HG02571 (cell line): ENCODE results near the gene SGO2.

Experiments
- ATAC-seq: cut with Tn5 transposase; IDR thresholded peaks from one replicate; pipeline ENCODE4 v1.9.1; 2021; ENCODE audit warnings: mild to moderate bottlenecking, moderate library complexity; ENCODE audit not compliant: unreplicated experiment

The SGO2 gene

GRCh38 chr2:200525882-200526651 is at the start of gene SGO2:
TSS of gene SGO2 (plus strand) at chr2:200526207. CDS start at chr2:200532976, 6,769 bp downstream.
- ATAC-seq, result peak; percentile 99

GRCh38 chr2:200476836-200477235 is 49.2 kb upstream of the SGO2 start:
- no peak for ATAC-seq

- ATAC-seq, result no peak
Measured at GRCh38 chr2:200477667-200478131, 48.3 kb upstream of the SGO2 start.

- ATAC-seq, result no peak
Measured at GRCh38 chr2:200479692-200480265, 46.2 kb upstream of the SGO2 start.

DNA sequence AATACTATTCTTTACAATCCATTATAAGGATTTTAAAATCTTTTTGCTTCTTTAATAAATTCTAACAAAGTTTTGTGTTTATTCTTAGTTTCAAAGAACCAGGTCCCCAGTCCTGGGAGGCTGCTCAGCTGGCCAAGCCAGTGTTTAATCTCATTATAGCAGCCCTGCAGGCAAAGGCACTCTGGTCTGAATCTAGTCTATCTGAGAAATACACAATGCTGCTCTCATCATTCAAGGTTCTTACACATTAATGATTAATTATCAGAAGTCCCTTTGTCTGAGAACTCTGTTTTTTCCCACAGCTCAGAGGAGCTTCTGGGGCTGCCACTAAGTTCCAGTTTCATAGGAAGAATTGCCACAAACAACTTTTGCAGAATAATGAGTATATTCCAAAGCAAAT is 43.8 kb upstream of the SGO2 start:
- no peak for ATAC-seq

DNA sequence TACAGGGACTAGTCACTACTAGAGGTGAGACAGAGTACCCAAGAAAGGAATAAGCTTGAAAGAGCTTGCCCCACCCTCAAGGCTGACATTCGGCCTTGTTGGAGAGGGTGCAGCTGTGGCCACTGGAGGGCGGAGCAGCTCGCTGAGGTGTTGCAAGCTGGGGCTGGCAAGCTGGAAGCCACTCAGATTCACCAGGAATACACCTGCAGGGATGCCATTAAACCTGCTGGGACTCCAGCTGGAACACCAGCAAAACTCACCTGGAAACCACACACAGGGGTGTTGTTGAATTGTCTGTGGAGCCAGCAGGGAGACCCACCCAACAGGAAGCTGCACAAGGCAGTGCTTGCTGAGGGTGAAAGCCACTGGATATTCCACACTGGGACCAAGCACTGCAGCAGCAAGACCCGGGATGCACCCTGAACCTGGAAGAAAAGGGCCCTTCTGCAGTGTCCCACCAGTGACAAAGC is 42.2 kb upstream of the SGO2 start:
- no peak for ATAC-seq

DNA sequence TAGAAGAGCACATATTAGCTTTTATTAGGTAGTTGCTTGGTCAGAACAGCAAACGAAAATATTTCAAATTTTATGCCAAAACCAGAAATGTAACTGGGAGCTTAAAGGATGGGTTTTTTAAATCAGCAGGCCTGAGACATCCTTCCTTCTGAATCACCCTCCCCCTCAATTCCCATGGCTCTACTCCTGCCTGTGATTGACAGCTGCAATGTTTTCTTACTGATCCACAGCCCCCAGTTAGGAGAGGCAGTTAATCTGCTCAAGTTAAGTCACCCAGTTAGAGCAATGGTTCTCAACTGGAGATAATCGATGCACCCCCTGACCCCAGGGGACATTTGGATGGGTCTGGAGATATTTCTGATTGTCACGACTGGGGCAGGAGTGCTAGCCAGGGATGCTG is 41.1 kb upstream of the SGO2 start:
- ATAC-seq, result no peak

GRCh38 chr2:200486529-200486928 is 39.5 kb upstream of the SGO2 start:
- ATAC-seq, result no peak

DNA sequence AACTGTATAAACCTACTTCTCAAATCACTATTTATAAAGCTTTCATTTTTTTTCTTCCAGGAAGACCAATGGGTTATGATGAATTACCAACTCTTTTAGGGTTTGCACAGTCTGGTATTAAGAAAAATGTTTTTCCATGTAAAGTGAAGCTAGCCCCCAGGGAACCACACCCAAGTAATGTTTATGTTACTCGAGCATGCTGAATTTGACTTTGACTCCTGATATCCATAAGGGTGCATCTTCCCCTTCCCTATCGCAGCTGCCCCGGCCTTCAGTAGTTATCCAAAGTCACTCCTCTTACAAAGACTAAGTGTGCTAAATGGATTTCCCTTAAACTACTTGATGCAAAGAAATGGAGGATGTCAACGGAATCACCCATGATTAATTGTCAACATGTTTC is 37.8 kb upstream of the SGO2 start:
- no peak for ATAC-seq

- ATAC-seq, result no peak
Measured at GRCh38 chr2:200490001-200490400, 36.0 kb upstream of the SGO2 start.

GRCh38 chr2:200492656-200493055 is 33.4 kb upstream of the SGO2 start:
- no peak for ATAC-seq

GRCh38 chr2:200494048-200494447 is 32.0 kb upstream of the SGO2 start:
- ATAC-seq, result no peak

DNA sequence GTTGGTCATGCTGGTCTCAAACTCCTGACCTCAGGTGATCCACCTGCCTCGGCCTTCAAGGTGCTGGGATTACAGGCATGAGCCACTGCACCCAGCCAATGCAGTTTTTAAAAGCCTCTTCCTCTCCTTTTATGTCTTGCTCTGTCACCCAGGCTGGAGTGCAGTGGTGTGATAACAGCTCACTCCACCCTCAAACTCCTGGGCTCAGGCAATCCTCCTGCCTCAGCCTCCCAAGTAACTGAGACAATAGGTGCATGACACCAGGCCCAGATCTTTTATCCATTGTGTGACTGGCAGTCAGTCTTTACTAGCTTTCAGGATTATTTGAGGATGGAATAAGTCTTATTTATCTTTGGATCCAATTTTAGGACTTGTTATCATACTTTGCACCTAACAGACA is 29.3 kb upstream of the SGO2 start:
- no peak for ATAC-seq

- ATAC-seq, result no peak
Measured at GRCh38 chr2:200498402-200499162, 27.4 kb upstream of the SGO2 start.

DNA sequence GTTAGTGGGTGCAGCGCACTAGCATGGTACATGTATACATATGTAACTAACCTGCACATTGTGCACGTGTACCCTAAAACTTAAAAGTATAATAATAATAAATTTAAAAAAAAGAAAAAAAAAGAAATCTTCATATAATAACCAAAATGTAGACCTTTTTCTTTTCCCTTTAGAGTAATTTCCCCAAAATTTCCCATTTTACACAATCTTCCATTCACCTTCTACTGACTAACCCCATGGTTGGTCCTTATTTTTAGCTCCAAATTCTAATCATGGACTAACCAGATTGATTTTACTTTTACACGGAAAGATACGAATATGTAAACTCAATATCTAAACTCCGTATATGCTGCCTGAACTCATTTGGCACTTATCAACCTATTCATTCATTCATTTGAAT is 23.8 kb upstream of the SGO2 start:
- ATAC-seq, result no peak

- no peak for ATAC-seq
Measured at GRCh38 chr2:200506679-200507078, 19.3 kb upstream of the SGO2 start.

GRCh38 chr2:200507179-200507578 is 18.8 kb upstream of the SGO2 start:
- ATAC-seq, result no peak

DNA sequence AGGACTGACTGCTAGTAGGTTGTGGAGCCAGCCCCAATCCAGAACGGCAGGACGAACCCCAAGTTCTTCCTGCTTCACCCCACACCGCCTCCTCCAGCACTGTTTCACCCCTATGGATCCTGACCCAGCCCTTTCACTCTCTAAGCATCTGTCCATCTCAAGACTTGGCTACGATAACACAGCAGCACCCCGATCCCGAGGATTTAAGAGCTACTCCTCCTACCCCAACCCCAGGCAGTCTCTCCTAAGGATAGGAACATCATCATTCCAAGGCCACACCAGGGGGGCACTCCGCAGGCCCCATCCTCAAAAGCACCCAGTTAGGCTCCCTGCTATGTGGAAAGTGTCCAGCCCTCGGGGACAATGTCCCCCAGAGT is 16.8 kb upstream of the SGO2 start:
- ATAC-seq, result peak; percentile 6

DNA sequence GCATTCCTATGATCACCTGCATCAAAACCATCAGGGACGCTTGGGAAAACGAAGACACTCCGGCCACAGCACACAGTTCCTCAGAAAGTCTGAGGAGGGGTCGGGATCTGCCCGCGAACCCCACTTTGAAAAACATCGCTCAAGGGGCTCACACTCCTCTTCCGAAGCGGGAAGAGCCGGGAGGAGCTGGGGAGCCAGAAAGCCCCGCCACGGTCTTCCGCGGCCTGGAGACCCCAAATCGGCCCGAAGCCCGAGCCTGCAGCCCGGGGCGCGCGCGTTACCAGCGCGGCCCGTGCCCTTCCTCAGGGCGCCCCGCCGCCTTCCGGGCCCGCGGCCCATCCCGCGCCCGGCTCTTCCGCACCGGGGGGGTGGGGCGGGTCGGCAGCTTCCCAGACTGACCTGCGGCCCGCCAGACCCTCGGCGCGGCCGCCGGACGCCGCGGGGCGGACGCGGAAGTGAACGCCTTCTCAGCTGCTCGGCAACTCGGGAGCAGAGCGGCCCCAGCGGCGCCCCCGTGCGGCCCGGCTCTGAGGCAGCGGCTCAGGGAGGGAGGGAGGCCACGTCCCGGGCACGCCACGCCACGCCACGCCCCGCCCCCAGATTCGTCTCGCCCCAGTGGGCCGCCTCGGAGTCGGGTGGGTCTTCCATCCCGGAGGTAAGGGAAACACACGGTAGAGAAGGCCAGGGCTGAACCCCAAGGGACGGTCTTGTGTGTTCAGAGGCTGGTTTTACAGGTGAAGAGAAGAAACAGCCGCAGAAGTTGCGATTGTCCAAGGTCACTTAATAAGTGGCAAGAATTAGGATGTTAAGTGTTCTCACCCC is 16.2 kb upstream of the SGO2 start, which contains the start of gene KCTD18:
Gene KCTD18, minus strand, starts transcription at position 457 of the 822 bp plus-strand sequence. CDS start 3,052 bp downstream, outside the sequence.
- ATAC-seq, result peak; percentile 99

DNA sequence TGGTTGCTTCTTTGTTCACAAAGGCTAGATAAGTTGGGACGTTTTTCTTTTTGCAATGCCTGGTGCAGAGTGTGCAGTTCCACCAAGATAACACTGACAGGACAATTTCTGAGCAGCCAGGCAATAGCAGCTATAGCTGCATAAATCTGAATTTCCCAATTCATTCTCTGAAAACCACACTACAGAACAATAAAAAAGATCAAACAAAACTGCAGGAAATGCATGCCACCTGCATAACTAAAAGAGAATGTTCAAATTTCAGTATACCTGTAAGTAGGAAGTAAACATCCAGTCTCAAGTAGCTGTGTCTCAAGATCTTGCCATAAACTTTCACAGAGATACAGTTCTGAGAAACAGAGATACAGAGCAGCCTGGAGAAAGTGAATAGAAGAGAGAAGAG is 10.9 kb upstream of the SGO2 start:
- no peak for ATAC-seq

GRCh38 chr2:200523158-200523557 is 2.8 kb upstream of the SGO2 start:
- ATAC-seq, result no peak
